Measurements from ENCODE around the gene PPP2R3C.
"Not testable (repeated sequence)": the region's sequence is repeated elsewhere in the genome, so short reads cannot be mapped to it uniquely, and the experiment has no call there.

The PPP2R3C gene

GRCh38 chr14:35114036-35114435 lies 7.8 kb downstream of the PPP2R3C start:
- Histone ChIP-seq H3K23ac (ENCODE audit: low read length) (no peak overlapping the region), H3K4me2 (ENCODE audit: low read length) (no peak overlapping the region), H3K9ac (ENCODE audit: low read length) (no peak overlapping the region), H4K8ac (ENCODE audit: low read depth, low read length) (no peak overlapping the region), H3K36me3 (ENCODE audit: control insufficient read depth, insufficient read depth, low read length) (no peaks in the 10 kb centered on the region), H3K56ac (ENCODE audit: low read length) (no peak overlapping the region), H3K4me3 (ENCODE audit: low read length) (no peak overlapping the region), H3K4me1 (ENCODE audit: control insufficient read depth, low read depth, low read length) (peaks cover 1% of the 10 kb centered on the region), H3K79me1 (ENCODE audit: low read length) (no peaks in the 10 kb centered on the region), H2AK5ac (ENCODE audit: low read length) (no peak overlapping the region), H2BK15ac (replicated peaks; ENCODE audit: low read depth) (no peak overlapping the region), H3K27ac (ENCODE audit: low read depth, low read length) (no peak overlapping the region), H2BK120ac (ENCODE audit: low read depth, low read length) (no peak overlapping the region), H2BK5ac (ENCODE audit: low read length) (no peak overlapping the region), H3K79me2 (ENCODE audit: control insufficient read depth, insufficient read depth, low read length) (no peaks in the 10 kb centered on the region), H3K4ac (ENCODE audit: low read depth, low read length) (no peak overlapping the region), H4K5ac (ENCODE audit: low read length) (no peak overlapping the region), H3K18ac (ENCODE audit: low read length) (no peak overlapping the region), H3K27me3 (ENCODE audit: insufficient read depth, low read length, poor library complexity) (no peaks in the 10 kb centered on the region)
- no CpG with 5 or more reads among the region's 2 CpGs for WGBS (ENCODE audit: extremely low coverage, insufficient coverage, low lambda C conversion rate)
- DNase-seq = peak; percentile 9

GRCh38 chr14:35113308-35113950 lies 8.4 kb downstream of the PPP2R3C start:
- peak; percentile 85 for DNase-seq
- peaks cover 1% of the 10 kb centered on the region for H3K4me1 ChIP-seq (ENCODE audit: control insufficient read depth, low read depth, low read length)
- H3K9ac ChIP-seq (ENCODE audit: low read length) = no peak overlapping the region
- no peak overlapping the region for H2AK5ac ChIP-seq (ENCODE audit: low read length)
- H3K18ac ChIP-seq (ENCODE audit: low read length) = no peak overlapping the region
- no peak overlapping the region for H4K5ac ChIP-seq (ENCODE audit: low read length)
- no peaks in the 10 kb centered on the region for H3K36me3 ChIP-seq (ENCODE audit: control insufficient read depth, insufficient read depth, low read length)
- no peak overlapping the region for H3K56ac ChIP-seq (ENCODE audit: low read length)
- H3K27ac ChIP-seq (ENCODE audit: low read depth, low read length) = no peak overlapping the region
- H2BK15ac ChIP-seq (replicated peaks; ENCODE audit: low read depth) = no peak overlapping the region
- H3K23ac ChIP-seq (ENCODE audit: low read length) = no peak overlapping the region
- no peak overlapping the region for H3K4me2 ChIP-seq (ENCODE audit: low read length)
- no peak overlapping the region for H3K4ac ChIP-seq (ENCODE audit: low read depth, low read length)
- no peak overlapping the region for H2BK120ac ChIP-seq (ENCODE audit: low read depth, low read length)
- no peaks in the 10 kb centered on the region for H3K79me1 ChIP-seq (ENCODE audit: low read length)
- H4K8ac ChIP-seq (ENCODE audit: low read depth, low read length) = no peak overlapping the region
- H3K79me2 ChIP-seq (ENCODE audit: control insufficient read depth, insufficient read depth, low read length) = no peaks in the 10 kb centered on the region
- no peaks in the 10 kb centered on the region for H3K27me3 ChIP-seq (ENCODE audit: insufficient read depth, low read length, poor library complexity)
- H2BK5ac ChIP-seq (ENCODE audit: low read length) = no peak overlapping the region
- H3K4me3 ChIP-seq (ENCODE audit: low read length) = no peak overlapping the region
- no CpG with 5 or more reads among the region's 4 CpGs for WGBS (ENCODE audit: extremely low coverage, insufficient coverage, low lambda C conversion rate)

DNA sequence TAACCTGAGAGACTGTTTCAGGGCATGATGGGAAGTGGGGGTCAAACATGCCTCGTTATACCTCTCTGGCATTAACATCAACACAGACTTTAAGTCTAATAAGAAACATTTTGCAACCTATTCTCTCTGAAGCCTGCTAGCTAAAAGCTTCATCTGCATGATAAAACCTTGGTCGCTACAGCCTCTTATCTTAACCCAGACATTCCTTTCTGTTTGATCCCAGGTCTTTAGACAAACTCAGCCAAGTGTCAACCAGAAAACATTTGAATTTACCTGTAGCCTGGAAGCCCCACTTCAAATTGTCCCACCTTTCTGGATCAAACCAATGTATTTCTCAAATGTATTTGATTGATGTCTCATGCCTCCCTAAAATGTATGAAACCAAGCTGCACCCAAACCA lies 9.1 kb downstream of the PPP2R3C start:
- no CpG with 5 or more reads among the region's 2 CpGs for WGBS (ENCODE audit: extremely low coverage, insufficient coverage, low lambda C conversion rate)
- no peaks in the 10 kb centered on the region for H3K36me3 ChIP-seq (ENCODE audit: control insufficient read depth, insufficient read depth, low read length)

GRCh38 chr14:35107866-35108265 lies 13.9 kb downstream of the PPP2R3C start:
- Histone ChIP-seq H2AK5ac (ENCODE audit: low read length) (no peak overlapping the region), H3K4me3 (ENCODE audit: low read length) (no peak overlapping the region), H4K5ac (ENCODE audit: low read length) (no peak overlapping the region), H3K4me2 (ENCODE audit: low read length) (no peak overlapping the region), H3K36me3 (ENCODE audit: control insufficient read depth, insufficient read depth, low read length) (no peaks in the 10 kb centered on the region), H3K27ac (ENCODE audit: low read depth, low read length) (no peak overlapping the region), H4K8ac (ENCODE audit: low read depth, low read length) (no peak overlapping the region), H2BK5ac (ENCODE audit: low read length) (no peak overlapping the region), H3K56ac (ENCODE audit: low read length) (no peak overlapping the region), H3K79me2 (ENCODE audit: control insufficient read depth, insufficient read depth, low read length) (no peaks in the 10 kb centered on the region), H3K27me3 (ENCODE audit: insufficient read depth, low read length, poor library complexity) (no peaks in the 10 kb centered on the region), H3K23ac (ENCODE audit: low read length) (no peak overlapping the region), H3K9ac (ENCODE audit: low read length) (no peak overlapping the region), H3K79me1 (ENCODE audit: low read length) (no peaks in the 10 kb centered on the region), H3K4ac (ENCODE audit: low read depth, low read length) (no peak overlapping the region), H2BK120ac (ENCODE audit: low read depth, low read length) (no peak overlapping the region), H3K18ac (ENCODE audit: low read length) (no peak overlapping the region), H2BK15ac (replicated peaks; ENCODE audit: low read depth) (no peak overlapping the region), H3K4me1 (ENCODE audit: control insufficient read depth, low read depth, low read length) (no peaks in the 10 kb centered on the region)
- no peak for DNase-seq

More for the DNA sequence above, 9.1 kb downstream of the PPP2R3C start:
- Histone ChIP-seq H3K79me2 (ENCODE audit: control insufficient read depth, insufficient read depth, low read length) (no peaks in the 10 kb centered on the region), H3K18ac (ENCODE audit: low read length) (no peak overlapping the region), H3K4me2 (ENCODE audit: low read length) (no peak overlapping the region), H3K4me1 (ENCODE audit: control insufficient read depth, low read depth, low read length) (peaks cover 1% of the 10 kb centered on the region), H4K8ac (ENCODE audit: low read depth, low read length) (no peak overlapping the region), H4K5ac (ENCODE audit: low read length) (no peak overlapping the region), H2AK5ac (ENCODE audit: low read length) (no peak overlapping the region), H3K27me3 (ENCODE audit: insufficient read depth, low read length, poor library complexity) (no peaks in the 10 kb centered on the region), H3K23ac (ENCODE audit: low read length) (no peak overlapping the region), H3K4me3 (ENCODE audit: low read length) (no peak overlapping the region), H3K27ac (ENCODE audit: low read depth, low read length) (no peak overlapping the region), H3K9ac (ENCODE audit: low read length) (no peak overlapping the region), H3K79me1 (ENCODE audit: low read length) (no peaks in the 10 kb centered on the region), H2BK15ac (replicated peaks; ENCODE audit: low read depth) (no peak overlapping the region), H3K56ac (ENCODE audit: low read length) (no peak overlapping the region), H3K4ac (ENCODE audit: low read depth, low read length) (no peak overlapping the region), H2BK5ac (ENCODE audit: low read length) (no peak overlapping the region), H2BK120ac (ENCODE audit: low read depth, low read length) (no peak overlapping the region)
- peak; percentile 72 for DNase-seq

- not testable (repeated sequence) for H2BK15ac ChIP-seq (replicated peaks; ENCODE audit: low read depth); H2BK120ac ChIP-seq (ENCODE audit: low read depth, low read length); H3K4me3 ChIP-seq (ENCODE audit: low read length); H3K27ac ChIP-seq (ENCODE audit: low read depth, low read length); H3K79me2 ChIP-seq (ENCODE audit: control insufficient read depth, insufficient read depth, low read length); H3K18ac ChIP-seq (ENCODE audit: low read length); H3K4ac ChIP-seq (ENCODE audit: low read depth, low read length); DNase-seq; H2AK5ac ChIP-seq (ENCODE audit: low read length); H3K4me2 ChIP-seq (ENCODE audit: low read length); H2BK5ac ChIP-seq (ENCODE audit: low read length); H3K27me3 ChIP-seq (ENCODE audit: insufficient read depth, low read length, poor library complexity); H4K5ac ChIP-seq (ENCODE audit: low read length); H3K23ac ChIP-seq (ENCODE audit: low read length); H3K56ac ChIP-seq (ENCODE audit: low read length); H3K36me3 ChIP-seq (ENCODE audit: control insufficient read depth, insufficient read depth, low read length); H4K8ac ChIP-seq (ENCODE audit: low read depth, low read length); H3K4me1 ChIP-seq (ENCODE audit: control insufficient read depth, low read depth, low read length); H3K79me1 ChIP-seq (ENCODE audit: low read length); H3K9ac ChIP-seq (ENCODE audit: low read length)
- no CpG with 5 or more reads among the region's 6 CpGs for WGBS (ENCODE audit: extremely low coverage, insufficient coverage, low lambda C conversion rate)
Measured at GRCh38 chr14:35094645-35095044, 27.1 kb downstream of the PPP2R3C start.

- DNase-seq = no peak
- Histone ChIP-seq H3K4me2 (ENCODE audit: low read length) (no peak overlapping the region), H3K27me3 (ENCODE audit: insufficient read depth, low read length, poor library complexity) (no peaks in the 10 kb centered on the region), H2AK5ac (ENCODE audit: low read length) (no peak overlapping the region), H3K4me3 (ENCODE audit: low read length) (no peak overlapping the region), H3K56ac (ENCODE audit: low read length) (no peak overlapping the region), H3K23ac (ENCODE audit: low read length) (no peak overlapping the region), H2BK5ac (ENCODE audit: low read length) (no peak overlapping the region), H3K4ac (ENCODE audit: low read depth, low read length) (no peak overlapping the region), H3K4me1 (ENCODE audit: control insufficient read depth, low read depth, low read length) (no peaks in the 10 kb centered on the region), H3K9ac (ENCODE audit: low read length) (no peak overlapping the region), H3K27ac (ENCODE audit: low read depth, low read length) (no peak overlapping the region), H2BK15ac (replicated peaks; ENCODE audit: low read depth) (no peak overlapping the region), H3K18ac (ENCODE audit: low read length) (no peak overlapping the region), H3K79me2 (ENCODE audit: control insufficient read depth, insufficient read depth, low read length) (no peaks in the 10 kb centered on the region), H2BK120ac (ENCODE audit: low read depth, low read length) (no peak overlapping the region), H4K5ac (ENCODE audit: low read length) (no peak overlapping the region), H3K36me3 (ENCODE audit: control insufficient read depth, insufficient read depth, low read length) (peaks cover 1% of the 10 kb centered on the region), H3K79me1 (ENCODE audit: low read length) (no peaks in the 10 kb centered on the region), H4K8ac (ENCODE audit: low read depth, low read length) (no peak overlapping the region)
- WGBS (ENCODE audit: extremely low coverage, insufficient coverage, low lambda C conversion rate) = no CpG with 5 or more reads among the region's 2 CpGs
Measured at GRCh38 chr14:35088514-35088913, 33.3 kb downstream of the PPP2R3C start.

Measured in mesendoderm (in vitro differentiated cells).